Measurements from ENCODE around the gene TEAD1. TPM values are rescaled to one million over a fixed set of nuclear protein-coding genes. Genes with fewer than 3 reads are reported as not detected.

TEAD1 gene
- total RNA-seq, 2 experiments from 2014 or later: 0.25 to 0.83 TPM

DNA sequence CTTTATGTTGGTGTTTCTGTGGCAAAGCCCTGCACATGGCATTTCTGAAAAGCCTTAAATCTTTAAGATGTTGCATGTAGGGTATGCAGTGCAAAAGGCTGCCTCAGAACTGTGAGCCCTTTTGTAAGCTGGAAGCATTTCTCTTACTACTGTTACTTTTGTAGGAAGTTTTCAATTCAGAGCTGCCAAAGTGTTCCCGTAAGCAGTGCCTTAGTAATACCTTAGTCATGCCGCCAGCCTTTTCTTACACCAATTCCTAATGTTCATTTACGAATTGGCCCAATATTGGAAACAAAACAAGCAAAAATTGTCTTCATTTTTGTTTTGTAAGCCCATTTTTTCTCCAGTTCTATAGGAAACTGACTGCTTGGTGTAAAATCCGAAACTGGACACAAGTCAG is 267.4 kb downstream of the TEAD1 start:
- TF ChIP-seq CTCF (IDR thresholded peaks at IDR 0.05): no peak
- DNase-seq (no peak), ATAC-seq (no peak)
- Mint-ChIP-seq H3K4me3 (no peak overlapping the region), H3K9me3 (no peaks in the 10 kb centered on the region), H3K27ac (no peak overlapping the region), H3K27me3 (peaks cover 13% of the 10 kb centered on the region), H3K4me1 (ENCODE audit: low read depth) (no peaks in the 10 kb centered on the region), H3K36me3 (ENCODE audit: low read depth) (no peaks in the 10 kb centered on the region)
- ChIA-PET POLR2A (no interaction called here), CTCF (no interaction called here)
- intact Hi-C loops (cut with micrococcal nuclease): no loop called here

DNA sequence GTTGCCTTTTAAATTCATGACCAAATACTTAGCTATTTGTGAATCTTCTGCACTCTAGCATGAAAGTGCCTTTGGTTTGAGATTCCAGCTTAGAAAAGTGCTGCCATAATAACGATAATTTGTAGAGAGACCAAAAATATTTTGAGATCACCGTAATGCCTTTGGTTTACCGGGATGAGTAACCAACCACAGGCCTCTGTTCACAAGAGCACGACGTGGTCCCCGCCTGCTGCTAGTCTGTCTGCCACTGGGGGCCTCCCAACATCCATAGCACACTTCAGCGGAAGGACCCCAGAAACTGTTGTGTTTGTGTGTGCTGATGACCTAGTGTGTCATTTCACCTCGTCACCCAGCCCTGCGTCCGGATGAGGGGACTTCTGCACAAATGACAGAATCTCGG is 267.9 kb downstream of the TEAD1 start:
- no peaks in the 10 kb centered on the region for H3K9me3 Mint-ChIP-seq
- no peaks in the 10 kb centered on the region for H3K4me1 Mint-ChIP-seq (ENCODE audit: low read depth)
- ChIA-PET CTCF (no interaction called here), POLR2A (no interaction called here)
- intact Hi-C loops (cut with micrococcal nuclease): no loop called here
- H3K36me3 Mint-ChIP-seq (ENCODE audit: low read depth): no peaks in the 10 kb centered on the region
- no peak overlapping the region for H3K27ac Mint-ChIP-seq
- peaks cover 16% of the 10 kb centered on the region for H3K27me3 Mint-ChIP-seq
- ATAC-seq: no peak
- no peak for DNase-seq
- no peak for TF ChIP-seq CTCF (IDR thresholded peaks at IDR 0.05)
- no peak overlapping the region for H3K4me3 Mint-ChIP-seq

- POLR2A ChIA-PET: no interaction called here
- intact Hi-C loops (cut with micrococcal nuclease): no loop called here
Observed at GRCh38 chr11:12943311-12943710, 269.1 kb downstream of the TEAD1 start.

GRCh38 chr11:12944889-12945288 is 270.7 kb downstream of the TEAD1 start:
- DNase-seq (no peak), ATAC-seq (no peak)
- Mint-ChIP-seq H3K9me3 (no peaks in the 10 kb centered on the region), H3K4me1 (ENCODE audit: low read depth) (no peaks in the 10 kb centered on the region), H3K27me3 (peaks cover 28% of the 10 kb centered on the region), H3K27ac (no peak overlapping the region), H3K36me3 (ENCODE audit: low read depth) (no peaks in the 10 kb centered on the region), H3K4me3 (no peak overlapping the region)
- ChIA-PET CTCF (no interaction called here), POLR2A (interaction anchor here (0.6 kb wide), 1 partner anchor 940 kb away, joined by 4 read pairs; no protein-coding TSS in a partner anchor)
- intact Hi-C loops (cut with micrococcal nuclease): no loop called here
- TF ChIP-seq CTCF (IDR thresholded peaks at IDR 0.05): no peak

More at GRCh38 chr11:12943311-12943710, 269.1 kb downstream of the TEAD1 start:
- no peak overlapping the region for H3K4me3 Mint-ChIP-seq
- H3K27me3 Mint-ChIP-seq: peaks cover 23% of the 10 kb centered on the region
- H3K27ac Mint-ChIP-seq: no peak overlapping the region
- CTCF ChIA-PET: no interaction called here
- DNase-seq (no peak), ATAC-seq (no peak)
- no peaks in the 10 kb centered on the region for H3K4me1 Mint-ChIP-seq (ENCODE audit: low read depth)
- H3K36me3 Mint-ChIP-seq (ENCODE audit: low read depth): no peaks in the 10 kb centered on the region
- no peaks in the 10 kb centered on the region for H3K9me3 Mint-ChIP-seq
- no peak for TF ChIP-seq CTCF (IDR thresholded peaks at IDR 0.05)

- Mint-ChIP-seq H3K36me3 (ENCODE audit: low read depth) (no peaks in the 10 kb centered on the region), H3K27me3 (peaks cover 28% of the 10 kb centered on the region), H3K9me3 (peaks cover 4% of the 10 kb centered on the region), H3K27ac (no peak overlapping the region), H3K4me3 (no peak overlapping the region), H3K4me1 (ENCODE audit: low read depth) (no peaks in the 10 kb centered on the region)
- DNase-seq: no peak
- no peak for ATAC-seq
- no peak for TF ChIP-seq CTCF (IDR thresholded peaks at IDR 0.05)
- CTCF ChIA-PET: interaction anchor here (1.0 kb wide), 1 partner anchor 35 kb away, joined by 3 read pairs; no protein-coding TSS in a partner anchor
- intact Hi-C loops (cut with micrococcal nuclease): no loop called here
- POLR2A ChIA-PET: no interaction called here
Observed at GRCh38 chr11:12949453-12949852, 275.2 kb downstream of the TEAD1 start.
